HG02610 (cell line): Measurements from ENCODE around the gene DLX1.
"Not testable (repeated sequence)": the region's sequence is repeated elsewhere in the genome, so short reads cannot be mapped to it uniquely, and the experiment has no call there.

Experiments
- ATAC-seq: cut with Tn5 transposase; IDR thresholded peaks from one replicate; pipeline ENCODE4 v1.9.1; 2021; ENCODE audit warnings: mild to moderate bottlenecking, moderate library complexity; ENCODE audit not compliant: unreplicated experiment

Gene DLX1

GRCh38 chr2:172109256-172109987 lies 24.1 kb downstream of the DLX1 start:
- no peak for ATAC-seq

- no peak for ATAC-seq
Measured at GRCh38 chr2:172109988-172110811, 24.9 kb downstream of the DLX1 start.

GRCh38 chr2:172113617-172114016 lies 28.3 kb downstream of the DLX1 start:
- no peak for ATAC-seq

- not testable (repeated sequence) for ATAC-seq
Measured at GRCh38 chr2:172114176-172114575, 28.9 kb downstream of the DLX1 start.

GRCh38 chr2:172114579-172114978 lies 29.3 kb downstream of the DLX1 start:
- ATAC-seq = no peak

GRCh38 chr2:172116107-172116506 lies 30.8 kb downstream of the DLX1 start:
- no peak for ATAC-seq

- ATAC-seq = no peak
Measured at GRCh38 chr2:172119089-172119488, 33.8 kb downstream of the DLX1 start.

GRCh38 chr2:172120118-172120517 lies 34.8 kb downstream of the DLX1 start:
- ATAC-seq = no peak

- no peak for ATAC-seq
Measured at GRCh38 chr2:172128484-172128883, 43.2 kb downstream of the DLX1 start.

- ATAC-seq = no peak
Measured at GRCh38 chr2:172129404-172129803, 44.1 kb downstream of the DLX1 start.

GRCh38 chr2:172131713-172132555 lies 46.6 kb downstream of the DLX1 start:
- ATAC-seq = no peak

- ATAC-seq = no peak
Measured at GRCh38 chr2:172134270-172134669, 49.0 kb downstream of the DLX1 start.

GRCh38 chr2:172135446-172135845 lies 50.1 kb downstream of the DLX1 start:
- ATAC-seq = no peak

- no peak for ATAC-seq
Measured at GRCh38 chr2:172137109-172137508, 51.8 kb downstream of the DLX1 start.

GRCh38 chr2:172137943-172138342 lies 52.6 kb downstream of the DLX1 start:
- ATAC-seq = no peak

- ATAC-seq = not testable (repeated sequence)
Measured at GRCh38 chr2:172138727-172139126, 53.4 kb downstream of the DLX1 start.
